Naive thymus-derived CD8-positive, alpha-beta T cell (primary cell): ENCODE measurements around the gene SLC36A4. TPM values are rescaled to one million over a fixed set of nuclear protein-coding genes. Genes with fewer than 3 reads are reported as not detected.
"Not testable (repeated sequence)": the region's sequence is repeated elsewhere in the genome, so short reads cannot be mapped to it uniquely, and the experiment has no call there.

Experiments used
- ATAC-seq, 2 donors: fragments of 150-1000 bp; cut with Tn5 transposase in 1 of 2; sonication (Bioruptor Pico), chemical (Tn5 transposase) in 1 of 2; 1 replicate in 1 of 2; 2 replicates in 1 of 2; pipeline ENCODE4 v1.10.0; 2021; ENCODE audit warnings: mild to moderate bottlenecking in 2 of 2, moderate library complexity in 2 of 2
- POLR2A ChIA-PET: fragments of 350-600 bp; sonication (Branson Sonifier 250); formaldehyde crosslinking; loops from one replicate; lab custom pipeline; 2021; ENCODE audit warnings: antibody characterized with exemption; lab: Charles Lee
- DNase-seq, 10 donors: peaks; one replicate each; pipeline versions ENCODE4 v3.0.0 to v3.0.0-alpha.2; 2020 to 2022
- H3K27ac Mint-ChIP-seq, 10 donors: one replicate each; pipeline ENCODE4 v1.8.0; 2020 to 2022; ENCODE audit warnings: mild to moderate bottlenecking in 10 of 10, mixed read lengths in 10 of 10, moderate library complexity in 4 of 10, inconsistent platforms in 1 of 10
- H3K27me3 Mint-ChIP-seq, 5 donors: one replicate each; pipeline ENCODE4 v1.8.0; 2021 to 2022; ENCODE audit warnings: mixed read lengths in 5 of 5
- H3K36me3 Mint-ChIP-seq, 3 donors: one replicate each; pipeline ENCODE4 v1.8.0; 2020 to 2022; ENCODE audit warnings: mixed read lengths in 3 of 3, mild to moderate bottlenecking in 2 of 3, inconsistent platforms in 1 of 3
- H3K4me1 Mint-ChIP-seq, 4 donors: one replicate each; pipeline ENCODE4 v1.8.0; 2021 to 2022; ENCODE audit warnings: mixed read lengths in 4 of 4
- H3K4me3 Mint-ChIP-seq, 10 donors: one replicate each; pipeline ENCODE4 v1.8.0; 2020 to 2022; ENCODE audit warnings: mild to moderate bottlenecking in 10 of 10, mixed read lengths in 10 of 10, moderate library complexity in 6 of 10, inconsistent platforms in 1 of 10
- H3K9me3 Mint-ChIP-seq, 9 donors: one replicate each; pipeline ENCODE4 v1.8.0; 2020 to 2022; ENCODE audit warnings: mixed read lengths in 9 of 9, mild to moderate bottlenecking in 3 of 9, inconsistent platforms in 1 of 9, moderate library complexity in 1 of 9
- polyA plus RNA-seq, 3 donors: library from polyadenylated mRNA; unstranded; fragments of 300-500 nt; fragmentation: Illumina TruSeq; gene quantifications; one replicate each; pipeline ENCODE4 v1.2.3, GENCODE V29; 2021
- total RNA-seq, 8 experiments: library from RNA in 2 of 8; stranded (reverse) in 2 of 8; gene quantifications; one replicate each; pipeline ENCODE4 v1.2.3 and lab custom pipeline; 2021 to 2026

Gene SLC36A4
- total and polyA plus RNA-seq, 5 experiments from 2014 or later: 20.2 to 27.8 (median 25.6) TPM

DNA sequence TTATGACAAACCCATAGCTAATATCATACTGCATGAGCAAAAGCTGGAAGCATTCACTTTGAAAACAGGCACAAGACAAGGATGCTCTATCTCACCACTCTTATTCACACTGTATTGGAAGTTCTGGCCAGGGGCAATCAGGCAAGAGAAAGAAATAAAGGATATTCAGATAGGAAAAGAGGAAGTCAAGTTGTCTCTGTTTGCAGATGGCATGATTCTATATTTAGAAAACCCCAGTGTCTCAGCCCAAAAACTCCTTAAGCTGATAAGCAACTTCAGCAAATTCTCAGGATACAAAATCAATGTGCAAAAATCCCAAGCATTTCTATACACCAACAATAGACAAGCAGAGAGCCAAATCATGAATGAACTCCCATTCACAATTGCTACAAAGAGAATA lies 86.6 kb downstream of the SLC36A4 start:
- H3K27ac Mint-ChIP-seq, H3K36me3 Mint-ChIP-seq, POLR2A ChIA-PET, H3K4me3 Mint-ChIP-seq, DNase-seq, H3K4me1 Mint-ChIP-seq, ATAC-seq, H3K9me3 Mint-ChIP-seq: not testable (repeated sequence)
- peaks cover 9 to 19% (median 12%) of the 10 kb centered on the region in 5 donors for H3K27me3 Mint-ChIP-seq

DNA sequence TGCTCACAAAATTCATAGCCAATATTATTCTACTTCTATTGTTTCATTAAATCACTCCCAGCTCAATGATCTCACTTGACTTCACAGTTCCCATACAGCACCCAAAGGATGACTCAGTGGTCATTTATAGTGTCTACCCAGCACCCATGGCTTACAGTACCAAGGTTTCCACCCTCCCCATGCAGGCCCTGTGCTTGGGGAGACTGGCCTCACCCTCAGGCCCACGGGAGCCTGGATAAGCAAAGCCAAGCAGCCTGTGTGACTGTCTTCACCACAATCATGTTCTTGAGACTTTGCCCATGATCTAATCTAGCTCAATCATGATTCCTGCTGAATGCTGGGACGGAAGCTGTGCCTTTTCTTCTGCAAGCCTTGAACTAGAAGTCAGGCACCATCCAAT lies 97.6 kb downstream of the SLC36A4 start:
- H3K27ac Mint-ChIP-seq: no peak overlapping the region
- DNase-seq (no peak), ATAC-seq (no peak)
- peaks cover 2 to 25% (median 8%) of the 10 kb centered on the region in 5 donors for H3K27me3 Mint-ChIP-seq
- POLR2A ChIA-PET: no interaction called here
- no peaks in the 10 kb centered on the region for H3K4me1 Mint-ChIP-seq
- no peak overlapping the region for H3K4me3 Mint-ChIP-seq
- H3K36me3 Mint-ChIP-seq: peaks cover 0 to 23% (median 0%) of the 10 kb centered on the region in 3 donors
- H3K9me3 Mint-ChIP-seq: peaks cover 5 to 39% (median 18%) of the 10 kb centered on the region in 9 donors

DNA sequence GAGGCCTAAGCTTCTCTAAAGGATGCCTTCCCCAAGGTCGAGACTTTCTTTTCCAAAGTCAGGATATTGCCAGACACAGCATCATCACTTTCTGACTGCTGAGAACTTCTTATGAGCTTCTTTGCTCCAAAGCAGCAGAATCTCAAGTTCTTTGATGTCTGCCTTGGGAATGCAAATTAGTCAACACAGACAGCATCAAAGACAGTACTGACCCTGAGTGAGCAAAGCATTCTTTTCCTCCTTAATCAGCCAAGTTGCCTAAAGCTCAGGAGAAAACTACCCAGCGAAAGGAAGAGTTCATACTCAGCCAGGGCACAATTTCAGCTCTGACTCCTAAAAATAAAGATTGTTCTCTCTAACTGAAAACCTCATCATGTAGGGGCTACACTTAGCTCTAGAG lies 98.0 kb downstream of the SLC36A4 start:
- Mint-ChIP-seq H3K9me3 (peaks cover 8 to 43% (median 21%) of the 10 kb centered on the region in 9 donors), H3K4me3 (no peak overlapping the region), H3K27ac (no peak overlapping the region), H3K4me1 (no peaks in the 10 kb centered on the region), H3K36me3 (peaks cover 0 to 27% (median 0%) of the 10 kb centered on the region in 3 donors), H3K27me3 (peaks cover 2 to 26% (median 9%) of the 10 kb centered on the region in 5 donors)
- ATAC-seq (no peak), DNase-seq (no peak)
- POLR2A ChIA-PET: no interaction called here

Other genes starting within 250 kb of the SLC36A4 start
- not detected for gene MTNR1B, start 228.3 kb downstream of the SLC36A4 start, total RNA-seq
- gene MTNR1B, start 228.3 kb downstream of the SLC36A4 start, polyA plus RNA-seq: not detected
- not detected for gene DEUP1, start 132.8 kb upstream of the SLC36A4 start, total RNA-seq
- gene DEUP1, start 132.8 kb upstream of the SLC36A4 start, polyA plus RNA-seq: not detected